ENCODE results near the gene ARHGEF28.

ARHGEF28 gene

GRCh38 chr5:73844165-73844564 is 218.2 kb downstream of the ARHGEF28 start:
- Histone ChIP-seq H3K27ac (no peak overlapping the region), H3K27me3 (ENCODE audit: insufficient read depth, low read depth, severe bottlenecking) (no peaks in the 10 kb centered on the region), H3K36me3 (no peaks in the 10 kb centered on the region), H3K4me3 (ENCODE audit: low read depth, low read length) (no peak overlapping the region), H3K9me3 (ENCODE audit: severe bottlenecking) (no peaks in the 10 kb centered on the region)
- TF ChIP-seq CTCF (IDR thresholded peaks at IDR 0.05; ENCODE audit: low read depth, low read length): no peak
- no peak for DNase-seq

DNA sequence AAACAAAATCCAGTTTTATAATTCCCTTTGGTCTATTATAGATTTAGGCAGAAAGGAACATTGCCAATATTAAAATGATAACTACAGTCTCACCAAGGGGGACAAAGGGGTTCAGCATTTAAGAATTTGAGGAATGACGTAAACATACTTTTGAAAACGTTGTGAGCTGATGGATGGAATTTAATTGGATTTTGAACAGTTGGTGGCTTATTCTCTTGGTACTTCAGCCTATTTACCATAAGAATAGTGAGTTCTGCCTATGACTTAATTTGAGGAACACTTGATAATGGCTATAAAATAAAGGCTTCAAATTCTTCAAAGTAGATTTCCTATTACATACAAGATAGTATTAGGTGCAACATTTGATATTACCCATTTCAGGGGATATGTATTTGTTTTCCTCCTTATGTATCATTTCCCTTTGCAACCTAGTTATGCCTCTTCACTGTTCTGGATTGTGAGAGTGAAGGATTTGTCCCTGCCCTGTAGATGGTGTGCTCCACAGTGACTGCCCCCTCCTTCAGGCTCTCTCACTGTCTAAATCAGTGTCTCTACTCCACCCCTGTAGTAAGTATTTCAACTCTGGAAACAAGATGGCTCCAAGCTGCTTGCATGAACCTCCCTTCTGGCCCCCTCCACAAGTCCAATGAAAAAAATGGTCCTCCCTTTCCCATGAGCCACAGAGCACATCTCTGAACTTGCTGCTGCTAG is 225.6 kb downstream of the ARHGEF28 start:
- no peak for TF ChIP-seq CTCF (IDR thresholded peaks at IDR 0.05; ENCODE audit: low read depth, low read length)
- Histone ChIP-seq H3K4me3 (ENCODE audit: low read depth, low read length) (no peak overlapping the region), H3K27me3 (ENCODE audit: insufficient read depth, low read depth, severe bottlenecking) (no peaks in the 10 kb centered on the region), H3K27ac (no peak overlapping the region), H3K36me3 (no peaks in the 10 kb centered on the region), H3K9me3 (ENCODE audit: severe bottlenecking) (no peaks in the 10 kb centered on the region)
- no peak for DNase-seq

GRCh38 chr5:73853091-73853490 is 227.1 kb downstream of the ARHGEF28 start:
- no peak overlapping the region for H3K27ac ChIP-seq
- no peaks in the 10 kb centered on the region for H3K27me3 ChIP-seq (ENCODE audit: insufficient read depth, low read depth, severe bottlenecking)
- H3K36me3 ChIP-seq: no peaks in the 10 kb centered on the region
- H3K9me3 ChIP-seq (ENCODE audit: severe bottlenecking): no peaks in the 10 kb centered on the region
- no peak for DNase-seq
- no peak for TF ChIP-seq CTCF (IDR thresholded peaks at IDR 0.05; ENCODE audit: low read depth, low read length)
- no peak overlapping the region for H3K4me3 ChIP-seq (ENCODE audit: low read depth, low read length)

GRCh38 chr5:73856997-73857396 is 231.0 kb downstream of the ARHGEF28 start:
- no peaks in the 10 kb centered on the region for H3K27me3 ChIP-seq (ENCODE audit: insufficient read depth, low read depth, severe bottlenecking)
- TF ChIP-seq CTCF (IDR thresholded peaks at IDR 0.05; ENCODE audit: low read depth, low read length): no peak
- no peak for DNase-seq
- no peak overlapping the region for H3K4me3 ChIP-seq (ENCODE audit: low read depth, low read length)
- no peak overlapping the region for H3K27ac ChIP-seq
- H3K9me3 ChIP-seq (ENCODE audit: severe bottlenecking): no peaks in the 10 kb centered on the region
- no peaks in the 10 kb centered on the region for H3K36me3 ChIP-seq

DNA sequence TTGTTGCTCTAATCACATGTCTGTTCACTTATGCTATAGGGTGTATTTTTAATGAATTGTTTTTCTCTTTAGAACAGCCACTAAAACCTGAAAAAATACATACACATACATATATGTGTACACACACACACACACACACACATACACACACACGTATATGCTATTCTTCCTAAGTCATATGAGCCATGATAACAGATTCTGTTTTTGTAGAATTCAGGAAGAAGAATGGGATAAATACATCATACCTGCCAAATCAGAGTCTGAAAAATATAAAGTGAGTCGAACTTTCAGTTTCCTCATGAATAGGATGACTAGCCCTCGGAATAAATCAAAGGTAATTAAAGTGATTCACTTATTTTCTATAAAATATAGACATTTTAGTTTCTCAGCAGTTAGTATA is 231.4 kb downstream of the ARHGEF28 start:
- Histone ChIP-seq H3K4me3 (ENCODE audit: low read depth, low read length) (no peak overlapping the region), H3K27ac (no peak overlapping the region), H3K36me3 (no peaks in the 10 kb centered on the region), H3K9me3 (ENCODE audit: severe bottlenecking) (no peaks in the 10 kb centered on the region), H3K27me3 (ENCODE audit: insufficient read depth, low read depth, severe bottlenecking) (no peaks in the 10 kb centered on the region)
- TF ChIP-seq CTCF (IDR thresholded peaks at IDR 0.05; ENCODE audit: low read depth, low read length): no peak
- DNase-seq: no peak

DNA sequence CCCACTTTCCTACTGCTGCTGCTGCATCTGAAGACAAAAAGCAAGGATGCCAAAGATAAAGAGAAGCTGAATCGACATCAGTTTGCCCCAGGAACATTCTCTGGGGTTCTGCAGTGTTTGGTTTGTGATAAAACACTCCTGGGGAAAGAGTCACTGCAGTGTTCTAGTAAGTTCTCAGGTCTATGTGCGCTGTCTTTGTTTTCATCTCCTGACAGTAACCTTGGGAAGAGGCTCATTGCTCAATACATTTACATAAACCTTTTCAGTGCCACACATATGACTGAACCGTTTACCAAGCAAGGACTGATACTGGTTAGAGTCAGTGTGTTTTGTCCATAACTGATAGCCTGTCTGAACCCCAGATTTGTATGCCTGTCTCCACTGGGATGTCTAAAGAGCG is 232.1 kb downstream of the ARHGEF28 start:
- Histone ChIP-seq H3K27ac (no peak overlapping the region), H3K4me3 (ENCODE audit: low read depth, low read length) (no peak overlapping the region), H3K9me3 (ENCODE audit: severe bottlenecking) (no peaks in the 10 kb centered on the region), H3K27me3 (ENCODE audit: insufficient read depth, low read depth, severe bottlenecking) (no peaks in the 10 kb centered on the region), H3K36me3 (no peaks in the 10 kb centered on the region)
- no peak for TF ChIP-seq CTCF (IDR thresholded peaks at IDR 0.05; ENCODE audit: low read depth, low read length)
- no peak for DNase-seq
